ENCODE measurements around the gene VWA7. TPM values are rescaled to one million over a fixed set of nuclear protein-coding genes. Genes with fewer than 3 reads are reported as not detected.

Gene VWA7
- total RNA-seq, 1 donor from 2014 or later, result 0.54 TPM

- Mint-ChIP-seq H3K4me3 (ENCODE audit: unreplicated experiment) (no peak overlapping the region), H3K4me1 (ENCODE audit: low read depth, unreplicated experiment) (peaks cover 6% of the 10 kb centered on the region), H3K27me3 (ENCODE audit: low read depth, unreplicated experiment) (no peaks in the 10 kb centered on the region), H3K36me3 (ENCODE audit: low read depth, unreplicated experiment) (peaks cover 9% of the 10 kb centered on the region), H3K9me3 (ENCODE audit: unreplicated experiment) (no peaks in the 10 kb centered on the region), H3K27ac (ENCODE audit: unreplicated experiment) (no peak overlapping the region)
- Histone ChIP-seq H3K4me3 (ENCODE audit: insufficient read depth, low read depth, low read length) (no peak overlapping the region), H3K36me3 (ENCODE audit: insufficient read depth, low read length) (no peaks in the 10 kb centered on the region), H3K27ac (ENCODE audit: low read depth, low read length) (no peak overlapping the region), H3K4me2 (ENCODE audit: low read length) (no peak overlapping the region), H3K9ac (ENCODE audit: low read length) (no peak overlapping the region), H3K27me3 (ENCODE audit: insufficient read depth, low read length) (no peaks in the 10 kb centered on the region), H2AFZ (ENCODE audit: low read depth, low read length) (no peak overlapping the region), H4K20me1 (ENCODE audit: insufficient read depth, low read length) (peaks cover 4% of the 10 kb centered on the region), H3K4me1 (ENCODE audit: insufficient read depth, low read length) (peaks cover 16% of the 10 kb centered on the region), H3K9me3 (ENCODE audit: insufficient read depth, low read depth, low read length) (no peaks in the 10 kb centered on the region), H3K79me2 (ENCODE audit: insufficient read depth, low read length) (no peaks in the 10 kb centered on the region)
- no peak for TF ChIP-seq EZH2 (IDR thresholded peaks at IDR 0.05; ENCODE audit: insufficient read depth, low read length)
- TF ChIP-seq CTCF (IDR thresholded peaks at IDR 0.05; ENCODE audit: insufficient read depth, low read depth, low read length), result no peak
- DNase-seq (ENCODE audit: low read depth), result no peak
- FAIRE-seq, result no peak
Measured at GRCh38 chr6:31775184-31775583, 1.9 kb downstream of the VWA7 start.

GRCh38 chr6:31771992-31772358 lies 5.2 kb downstream of the VWA7 start:
- Mint-ChIP-seq H3K9me3 (ENCODE audit: unreplicated experiment) (no peaks in the 10 kb centered on the region), H3K4me1 (ENCODE audit: low read depth, unreplicated experiment) (peaks cover 2% of the 10 kb centered on the region), H3K27me3 (ENCODE audit: low read depth, unreplicated experiment) (no peaks in the 10 kb centered on the region), H3K36me3 (ENCODE audit: low read depth, unreplicated experiment) (peaks cover 2% of the 10 kb centered on the region), H3K4me3 (ENCODE audit: unreplicated experiment) (no peak overlapping the region), H3K27ac (ENCODE audit: unreplicated experiment) (no peak overlapping the region)
- Histone ChIP-seq H3K36me3 (ENCODE audit: insufficient read depth, low read length) (no peaks in the 10 kb centered on the region), H3K4me3 (ENCODE audit: insufficient read depth, low read depth, low read length) (no peak overlapping the region), H3K4me1 (ENCODE audit: insufficient read depth, low read length) (peaks cover 7% of the 10 kb centered on the region), H3K9ac (ENCODE audit: low read length) (no peak overlapping the region), H4K20me1 (ENCODE audit: insufficient read depth, low read length) (no peaks in the 10 kb centered on the region), H3K27ac (ENCODE audit: low read depth, low read length) (no peak overlapping the region), H3K79me2 (ENCODE audit: insufficient read depth, low read length) (no peaks in the 10 kb centered on the region), H3K9me3 (ENCODE audit: insufficient read depth, low read depth, low read length) (no peaks in the 10 kb centered on the region), H3K27me3 (ENCODE audit: insufficient read depth, low read length) (no peaks in the 10 kb centered on the region), H2AFZ (ENCODE audit: low read depth, low read length) (no peak overlapping the region), H3K4me2 (ENCODE audit: low read length) (no peak overlapping the region)
- DNase-seq (ENCODE audit: low read depth) (peak; percentile 49), FAIRE-seq (no peak)
- TF ChIP-seq EZH2 (IDR thresholded peaks at IDR 0.05; ENCODE audit: insufficient read depth, low read length), result no peak

- no peaks in the 10 kb centered on the region for H3K9me3 ChIP-seq (ENCODE audit: insufficient read depth, low read depth, low read length)
- no peaks in the 10 kb centered on the region for H3K36me3 ChIP-seq (ENCODE audit: insufficient read depth, low read length)
- Mint-ChIP-seq H3K4me3 (ENCODE audit: unreplicated experiment) (no peak overlapping the region), H3K36me3 (ENCODE audit: low read depth, unreplicated experiment) (peaks cover 2% of the 10 kb centered on the region), H3K4me1 (ENCODE audit: low read depth, unreplicated experiment) (no peaks in the 10 kb centered on the region), H3K27me3 (ENCODE audit: low read depth, unreplicated experiment) (no peaks in the 10 kb centered on the region), H3K9me3 (ENCODE audit: unreplicated experiment) (no peaks in the 10 kb centered on the region), H3K27ac (ENCODE audit: unreplicated experiment) (no peak overlapping the region)
- no peak for DNase-seq (ENCODE audit: low read depth)
- no peak overlapping the region for H3K4me3 ChIP-seq (ENCODE audit: insufficient read depth, low read depth, low read length)
- FAIRE-seq, result no peak
- no peak overlapping the region for H3K4me2 ChIP-seq (ENCODE audit: low read length)
- no peak overlapping the region for H3K9ac ChIP-seq (ENCODE audit: low read length)
- H3K4me1 ChIP-seq (ENCODE audit: insufficient read depth, low read length), result peaks cover 8% of the 10 kb centered on the region
- no peak overlapping the region for H3K27ac ChIP-seq (ENCODE audit: low read depth, low read length)
- no peaks in the 10 kb centered on the region for H3K79me2 ChIP-seq (ENCODE audit: insufficient read depth, low read length)
- H3K27me3 ChIP-seq (ENCODE audit: insufficient read depth, low read length), result no peaks in the 10 kb centered on the region
- no peak for TF ChIP-seq EZH2 (IDR thresholded peaks at IDR 0.05; ENCODE audit: insufficient read depth, low read length)
- TF ChIP-seq CTCF (IDR thresholded peaks at IDR 0.05; ENCODE audit: insufficient read depth, low read depth, low read length), result no peak
- H4K20me1 ChIP-seq (ENCODE audit: insufficient read depth, low read length), result no peaks in the 10 kb centered on the region
- H2AFZ ChIP-seq (ENCODE audit: low read depth, low read length), result no peak overlapping the region
Measured at GRCh38 chr6:31770860-31771259, 6.3 kb downstream of the VWA7 start.
